ENCODE data around the gene PSMA5. TPM values are rescaled to one million over a fixed set of nuclear protein-coding genes. Genes with fewer than 3 reads are reported as not detected.

PSMA5 gene
- total and polyA plus RNA-seq, 2 of the 13 experiments (the other 11 are each of a cell fraction or from before 2014, with no cell fraction given), result 140 to 169 TPM

GRCh38 chr1:109443476-109443875 lies 17.2 kb upstream of the PSMA5 start (continued):
- TF ChIP-seq TSC22D2 (CRISPR knock-in tag; IDR thresholded peaks at IDR 0.05; ENCODE audit: borderline replicate concordance) (no peak), ZNF570 (CRISPR knock-in tag; IDR thresholded peaks at IDR 0.05; ENCODE audit: borderline replicate concordance) (no peak), ZNF543 (CRISPR knock-in tag; IDR thresholded peaks at IDR 0.05) (no peak), BRF2 (CRISPR knock-in tag; IDR thresholded peaks at IDR 0.05) (no peak), SSRP1 (CRISPR knock-in tag; IDR thresholded peaks at IDR 0.05) (no peak), ZFP36 (IDR thresholded peaks at IDR 0.05; ENCODE audit: borderline replicate concordance, low read depth, low read length, partially characterized antibody) (no peak), PCBP2 (optimal IDR thresholded peaks at IDR 0.05; ENCODE audit: low read depth, low read length, poor library complexity, severe bottlenecking) (no peak), ZNF281 (CRISPR knock-in tag; IDR thresholded peaks at IDR 0.05; ENCODE audit: borderline replicate concordance) (no peak), ZNF615 (CRISPR knock-in tag; IDR thresholded peaks at IDR 0.05; ENCODE audit: borderline replicate concordance) (no peak)

GRCh38 chr1:109441069-109441468 lies 14.8 kb upstream of the PSMA5 start:
- ATAC-seq (peak; percentile 82), FAIRE-seq (no peak), DNase-seq (ENCODE audit: low spot score) (peak; percentile 70)
- in situ Hi-C loops (cut with HindIII; ENCODE audit: extremely low pct_ligation_motif_present, low pct_unique_long_range_greater_than_20kb) (no loop called here), intact Hi-C loops (cut with micrococcal nuclease; ENCODE audit: unreplicated experiment) (loop anchor here (2.0 kb wide), 1 partner anchor 14 kb away; the partner anchor contains the start of gene PSMA5)
- Histone ChIP-seq H3K4me1 (ENCODE audit: insufficient read depth, low read length) (peaks cover 36% of the 10 kb centered on the region), H3K27ac (ENCODE audit: extremely low read length, insufficient read depth, low read length) (no peak overlapping the region), H3K79me2 (ENCODE audit: insufficient read depth, low read length) (no peaks in the 10 kb centered on the region), H3K9ac (ENCODE audit: insufficient read depth, low read depth, low read length) (no peak overlapping the region), H3K9me3 (ENCODE audit: low read length) (no peaks in the 10 kb centered on the region), H3K4me2 (ENCODE audit: low read depth, low read length) (peak overlapping the region; percentile 38; the same call in 1 of the 2 replicates), H4K20me1 (ENCODE audit: insufficient read depth, low read length) (no peaks in the 10 kb centered on the region), H3K27me3 (ENCODE audit: control insufficient read depth in 1 of 2, insufficient read depth in 2 of 2, low read length in 2 of 2) (peaks cover 0 to 35% of the 10 kb centered on the region in 2 experiments; a peak in 2 of 5 replicates), H3K4me3 (replicated peaks in 1 of 3; ENCODE audit: insufficient read depth in 1 of 3, low read depth in 2 of 3, low read length in 3 of 3) (no peak overlapping the region), H3K36me3 (replicated peaks in 1 of 2; ENCODE audit: control insufficient read depth in 1 of 2, insufficient read depth in 2 of 2, low read length in 2 of 2) (no peaks in the 10 kb centered on the region), H2AFZ (ENCODE audit: low read length) (no peak overlapping the region)
- POLR2A ChIA-PET, result interaction anchor here (1.0 kb wide), 1 partner anchor 14 kb away, joined by 7 read pairs; the partner anchor contains the start of gene PSMA5
- 0% methylated on average over 1 of the region's 1 CpG for WGBS (ENCODE audit: low lambda C conversion rate)
- BruUV-seq (replicated peaks), result no TSS peak
- CTCF ChIA-PET (ENCODE audit: low intra/inter-chr PET ratio, low total read pairs), result no interaction called here
- TF ChIP-seq SMARCE1 (IDR thresholded peaks at IDR 0.05; ENCODE audit: borderline replicate concordance) (no peak), SOX13 (IDR thresholded peaks at IDR 0.05) (no peak), SOX13 (CRISPR knock-in tag; conservative IDR thresholded peaks at IDR 0.05 in 1 of 2, IDR thresholded peaks at IDR 0.05 in 1 of 2) (peak in 1 of 2 experiments; percentile 76; a peak in 2 of 4 replicates), PPARG (CRISPR knock-in tag; conservative IDR thresholded peaks at IDR 0.05) (peak; percentile 80; the same call in 1 of the 2 replicates), NBN (conservative IDR thresholded peaks at IDR 0.05) (no peak), EP300 (IDR thresholded peaks at IDR 0.05; ENCODE audit: low read depth in 2 of 2, low read length in 2 of 2) (peak in 1 of 2 experiments; percentile 46; a peak in 2 of 4 replicates), EP300 (CRISPR knock-in tag; IDR thresholded peaks at IDR 0.05; ENCODE audit: borderline replicate concordance) (no peak)
